DND-41 (cell line): ENCODE results near the gene GARIN5A.
"Not testable (repeated sequence)": the region's sequence is repeated elsewhere in the genome, so short reads cannot be mapped to it uniquely, and the experiment has no call there.

Source experiments
- ATAC-seq: fragments of 200-7000 bp; cut with Tn5 transposase; 3 replicates; pipeline ENCODE4 v1.9.1; 2021; ENCODE audit warnings: low read depth; ENCODE audit not compliant: insufficient read depth
- DNase-seq: peaks from one replicate; pipeline ENCODE4 v3.0.0-alpha.2; 2020
- H2AFZ ChIP-seq: 2 replicates; pipeline ENCODE4 v1.6.0; 2012; ENCODE audit warnings: low read depth, low read length
- H3K27ac ChIP-seq: 2 replicates; pipeline ENCODE4 v1.5.1; 2012; ENCODE audit warnings: low read length, inconsistent platforms
- H3K27me3 ChIP-seq: fragments of 200-600 bp; sonication (generic); 2 replicates; pipeline ENCODE4 v1.6.0; 2012; ENCODE audit warnings: low read length, mild to moderate bottlenecking, inconsistent platforms; ENCODE audit not compliant: insufficient read depth, poor library complexity
- H3K36me3 ChIP-seq: 2 replicates; pipeline ENCODE4 v1.5.1; 2012; ENCODE audit warnings: low read length, inconsistent platforms; ENCODE audit not compliant: insufficient read depth
- H3K4me1 ChIP-seq: 2 replicates; pipeline ENCODE4 v1.5.1; 2012; ENCODE audit warnings: mild to moderate bottlenecking, low read length; ENCODE audit not compliant: insufficient read depth
- H3K4me2 ChIP-seq: 2 replicates; pipeline ENCODE4 v1.6.0; 2012; ENCODE audit warnings: mild to moderate bottlenecking, moderate library complexity, low read length, inconsistent platforms; ENCODE audit not compliant: insufficient read depth
- H3K4me3 ChIP-seq, 2 experiments: fragments of 200-600 bp in 1 of 2; shearing (Covaris generic) in 1 of 2; 2 replicates each; pipeline ENCODE4 v1.5.1; 2012 to 2016; ENCODE audit warnings: inconsistent platforms in 2 of 2, low read length in 2 of 2, mild to moderate bottlenecking in 2 of 2, low read depth in 1 of 2, moderate library complexity in 1 of 2
- H3K79me2 ChIP-seq: 2 replicates; pipeline ENCODE4 v1.6.0; 2012; ENCODE audit warnings: low read length, inconsistent platforms; ENCODE audit not compliant: insufficient read depth
- H3K9ac ChIP-seq: 2 replicates; pipeline ENCODE4 v1.6.0; 2012; ENCODE audit warnings: low read depth, mild to moderate bottlenecking, inconsistent platforms, low read length, moderate library complexity
- H3K9me3 ChIP-seq: 2 replicates; pipeline ENCODE4 v1.5.1; 2012; ENCODE audit warnings: low read length, moderate library complexity, mild to moderate bottlenecking, inconsistent platforms; ENCODE audit not compliant: insufficient read depth, severe bottlenecking
- H4K20me1 ChIP-seq: 2 replicates; pipeline ENCODE4 v1.6.0; 2012; ENCODE audit warnings: low read length; ENCODE audit not compliant: insufficient read depth
- CTCF ChIP-seq: IDR thresholded peaks from 2 replicates; pipeline ENCODE4 v1.5.1; 2012; ENCODE audit warnings: borderline replicate concordance, low read length, moderate library complexity, mild to moderate bottlenecking; ENCODE audit not compliant: poor library complexity, severe bottlenecking; ENCODE audit errors: extremely low read depth
- EZH2 ChIP-seq: IDR thresholded peaks from 3 replicates; pipeline ENCODE4 v1.6.1; 2012; ENCODE audit warnings: borderline replicate concordance, low read depth, mild to moderate bottlenecking, moderate library complexity, low read length, inconsistent platforms; ENCODE audit not compliant: severe bottlenecking

Gene GARIN5A

GRCh38 chr19:50475736-50476223 lies 868 bp downstream of the GARIN5A start:
- H3K27me3 ChIP-seq = no peaks in the 10 kb centered on the region
- H3K79me2 ChIP-seq = peaks cover 10% of the 10 kb centered on the region; the same call in 1 of the 2 replicates
- H3K4me2 ChIP-seq = peak overlapping the region; percentile 52
- H3K9me3 ChIP-seq = peaks cover 2% of the 10 kb centered on the region
- peak overlapping the region; percentile 64 for H2AFZ ChIP-seq
- H3K9ac ChIP-seq = no peak overlapping the region; the same call in 1 of the 2 replicates
- H4K20me1 ChIP-seq = no peaks in the 10 kb centered on the region
- peaks cover 4% of the 10 kb centered on the region; the same call in 1 of the 2 replicates for H3K36me3 ChIP-seq
- peak overlapping the region in 1 of 2 experiments; percentile 64; a peak in 2 of 4 replicates for H3K4me3 ChIP-seq
- DNase-seq (no peak), ATAC-seq (no peak)
- peaks cover 14% of the 10 kb centered on the region for H3K4me1 ChIP-seq
- no peak overlapping the region for H3K27ac ChIP-seq
- TF ChIP-seq CTCF = no peak
- no peak for TF ChIP-seq EZH2

- Histone ChIP-seq H3K4me3 (no peak overlapping the region), H3K27me3 (no peaks in the 10 kb centered on the region), H3K36me3 (peaks cover 4% of the 10 kb centered on the region; the same call in 1 of the 2 replicates), H3K27ac (no peak overlapping the region), H3K9ac (no peak overlapping the region), H3K4me2 (no peak overlapping the region), H3K79me2 (peaks cover 10% of the 10 kb centered on the region; the same call in 1 of the 2 replicates), H3K9me3 (peaks cover 2% of the 10 kb centered on the region), H2AFZ (no peak overlapping the region), H4K20me1 (no peaks in the 10 kb centered on the region), H3K4me1 (peaks cover 14% of the 10 kb centered on the region)
- no peak for TF ChIP-seq CTCF
- TF ChIP-seq EZH2 = no peak
- ATAC-seq (no peak), DNase-seq (no peak)
Observed at GRCh38 chr19:50475101-50475568, 1.5 kb downstream of the GARIN5A start.

GRCh38 chr19:50473336-50473735 lies 3.3 kb downstream of the GARIN5A start:
- H3K4me1 ChIP-seq = peaks cover 14% of the 10 kb centered on the region
- not testable (repeated sequence) for H3K27ac ChIP-seq, H2AFZ ChIP-seq, H3K4me2 ChIP-seq, H3K79me2 ChIP-seq, H4K20me1 ChIP-seq, H3K27me3 ChIP-seq, DNase-seq, H3K4me3 ChIP-seq, H3K36me3 ChIP-seq, H3K9me3 ChIP-seq, ATAC-seq, H3K9ac ChIP-seq

GRCh38 chr19:50468818-50469217 lies 7.8 kb downstream of the GARIN5A start:
- no peak overlapping the region for H3K4me2 ChIP-seq
- peaks cover 2% of the 10 kb centered on the region for H3K9me3 ChIP-seq
- H3K9ac ChIP-seq = no peak overlapping the region
- ATAC-seq (no peak), DNase-seq (no peak)
- no peaks in the 10 kb centered on the region for H3K27me3 ChIP-seq
- no peaks in the 10 kb centered on the region for H3K36me3 ChIP-seq
- no peaks in the 10 kb centered on the region for H3K79me2 ChIP-seq
- TF ChIP-seq CTCF (no peak), EZH2 (no peak)
- H3K4me3 ChIP-seq = no peak overlapping the region
- H2AFZ ChIP-seq = no peak overlapping the region
- no peaks in the 10 kb centered on the region for H3K4me1 ChIP-seq
- no peaks in the 10 kb centered on the region for H4K20me1 ChIP-seq
- H3K27ac ChIP-seq = no peak overlapping the region
